ENCODE data around the gene ADAM33. TPM values are rescaled to one million over a fixed set of nuclear protein-coding genes. Genes with fewer than 3 reads are reported as not detected.

The ADAM33 gene
- total RNA-seq, 3 donors from 2014 or later: 6.4 to 86.6 (median 9.7) TPM

DNA sequence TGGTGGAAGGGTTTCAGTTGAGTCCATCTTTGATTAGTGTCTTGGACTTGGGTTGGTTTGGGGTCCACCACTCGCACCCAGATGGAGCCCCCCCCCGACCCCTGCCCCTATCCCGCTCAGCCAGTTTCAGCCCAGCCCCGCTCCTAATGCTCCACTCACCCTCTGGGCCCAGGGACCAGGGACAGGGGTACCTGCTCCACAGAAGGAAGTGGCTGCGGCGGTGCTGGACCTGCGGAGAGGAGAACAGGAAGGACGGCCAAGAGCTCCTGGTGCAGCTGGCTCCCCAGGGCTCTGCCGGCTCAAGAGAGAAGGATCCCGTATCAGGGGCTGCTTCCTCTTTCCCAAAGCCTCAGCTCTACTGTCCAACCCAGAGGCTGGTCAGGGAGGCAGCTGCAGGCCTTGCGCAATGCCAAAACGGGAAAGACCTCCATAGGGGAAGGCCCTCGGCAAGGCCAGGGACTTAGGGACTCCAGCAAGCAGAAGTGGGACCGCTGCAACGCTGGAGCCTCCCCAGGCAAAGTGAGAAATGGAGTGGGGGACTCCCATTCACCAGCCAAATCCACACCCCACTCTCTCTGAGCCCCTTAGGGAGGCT is 30.6 kb upstream of the ADAM33 start, which contains the start of gene SIGLEC1:
SIGLEC1 (minus strand) TSS at position 322 of the 595 bp plus-strand sequence. CDS start 5,472 bp downstream, outside the sequence.
- Histone ChIP-seq H3K36me3 (ENCODE audit: low read depth) (no peaks in the 10 kb centered on the region), H3K9me3 (no peaks in the 10 kb centered on the region), H3K4me3 (no peak within 1 kb of the TSS), H3K4me1 (ENCODE audit: low read depth) (no peaks in the 10 kb centered on the region)
- no peak for TF ChIP-seq CTCF (IDR thresholded peaks at IDR 0.05)
- intact Hi-C loops (cut with DNase I, micrococcal nuclease): loop anchor here (5.0 kb wide), 1 partner anchor 35 kb away; no protein-coding TSS in a partner anchor
- ATAC-seq (peak; percentile 40), DNase-seq (peak in 2 of 3 donors; percentile 40 to 51)

GRCh38 chr20:3711484-3711941 is 29.7 kb upstream of the ADAM33 start:
- DNase-seq: no peak
- Histone ChIP-seq H3K4me3 (no peak overlapping the region), H3K4me1 (ENCODE audit: low read depth) (no peaks in the 10 kb centered on the region), H3K9me3 (no peaks in the 10 kb centered on the region), H3K36me3 (ENCODE audit: low read depth) (no peaks in the 10 kb centered on the region)
- ATAC-seq: no peak
- no peak for TF ChIP-seq CTCF (IDR thresholded peaks at IDR 0.05)
- intact Hi-C loops (cut with DNase I, micrococcal nuclease): loop anchor here (5.0 kb wide), 1 partner anchor 34 kb away; no protein-coding TSS in a partner anchor

GRCh38 chr20:3710703-3711483 is 29.1 kb upstream of the ADAM33 start:
- Histone ChIP-seq H3K9me3 (no peaks in the 10 kb centered on the region), H3K36me3 (ENCODE audit: low read depth) (no peaks in the 10 kb centered on the region), H3K4me3 (no peak overlapping the region), H3K4me1 (ENCODE audit: low read depth) (no peaks in the 10 kb centered on the region)
- intact Hi-C loops (cut with DNase I, micrococcal nuclease): loop anchor here (5.0 kb wide), 1 partner anchor 34 kb away; no protein-coding TSS in a partner anchor
- DNase-seq: peak in 2 of 3 donors; percentile 79 to 82
- TF ChIP-seq CTCF (IDR thresholded peaks at IDR 0.05): peak; percentile 87
- peak; percentile 71 for ATAC-seq

- DNase-seq (peak in 1 of 3 donors; percentile 27), ATAC-seq (peak; percentile 6)
- intact Hi-C loops (cut with DNase I, micrococcal nuclease): loop anchor here (5.0 kb wide), 1 partner anchor 33 kb away; no protein-coding TSS in a partner anchor
- no peak for TF ChIP-seq CTCF (IDR thresholded peaks at IDR 0.05)
- Histone ChIP-seq H3K36me3 (ENCODE audit: low read depth) (no peaks in the 10 kb centered on the region), H3K4me3 (no peak overlapping the region), H3K4me1 (ENCODE audit: low read depth) (no peaks in the 10 kb centered on the region), H3K9me3 (no peaks in the 10 kb centered on the region)
Observed at GRCh38 chr20:3710011-3710466, 28.2 kb upstream of the ADAM33 start.

GRCh38 chr20:3707508-3707899 is 25.7 kb upstream of the ADAM33 start:
- intact Hi-C loops (cut with DNase I, micrococcal nuclease): no loop called here
- no peaks in the 10 kb centered on the region for H3K36me3 ChIP-seq (ENCODE audit: low read depth)

More at GRCh38 chr20:3707508-3707899, 25.7 kb upstream of the ADAM33 start:
- no peak for DNase-seq
- no peaks in the 10 kb centered on the region for H3K9me3 ChIP-seq
- no peak for ATAC-seq
- no peak for TF ChIP-seq CTCF (IDR thresholded peaks at IDR 0.05)
- H3K4me3 ChIP-seq: no peak overlapping the region
- no peaks in the 10 kb centered on the region for H3K4me1 ChIP-seq (ENCODE audit: low read depth)
